HG03558 (cell line): Measurements from ENCODE around the gene WDR48.
A peak's percentile ranks its signal among the peaks of the same experiment; 100 is the strongest.

Experiments
- ATAC-seq: cut with Tn5 transposase; IDR thresholded peaks from one replicate; pipeline ENCODE4 v1.9.1; 2021; ENCODE audit warnings: moderate number of reproducible peaks; ENCODE audit not compliant: unreplicated experiment; ENCODE audit errors: extremely low read depth

The WDR48 gene

GRCh38 chr3:39099738-39100499 is 48.1 kb downstream of the WDR48 start:
- no peak for ATAC-seq

DNA sequence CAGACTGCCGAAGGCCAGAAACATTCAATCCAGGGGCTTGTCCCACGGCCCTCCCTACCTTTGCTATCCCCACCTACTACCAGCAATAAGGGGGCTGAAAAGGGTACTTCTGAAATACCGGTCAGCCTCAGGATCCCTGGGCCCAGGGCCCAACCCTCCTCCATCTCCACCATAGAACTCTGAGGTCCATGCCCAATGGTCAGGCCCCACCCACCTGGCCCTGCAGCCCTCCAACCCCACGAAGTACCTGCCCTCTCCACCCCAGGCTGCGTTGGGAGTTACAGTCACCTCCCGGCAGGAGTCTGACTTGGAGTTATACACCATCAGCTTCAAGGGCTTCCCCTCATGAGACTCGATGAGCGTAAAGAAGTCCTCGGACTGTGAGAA is 48.7 kb downstream of the WDR48 start:
- no peak for ATAC-seq

DNA sequence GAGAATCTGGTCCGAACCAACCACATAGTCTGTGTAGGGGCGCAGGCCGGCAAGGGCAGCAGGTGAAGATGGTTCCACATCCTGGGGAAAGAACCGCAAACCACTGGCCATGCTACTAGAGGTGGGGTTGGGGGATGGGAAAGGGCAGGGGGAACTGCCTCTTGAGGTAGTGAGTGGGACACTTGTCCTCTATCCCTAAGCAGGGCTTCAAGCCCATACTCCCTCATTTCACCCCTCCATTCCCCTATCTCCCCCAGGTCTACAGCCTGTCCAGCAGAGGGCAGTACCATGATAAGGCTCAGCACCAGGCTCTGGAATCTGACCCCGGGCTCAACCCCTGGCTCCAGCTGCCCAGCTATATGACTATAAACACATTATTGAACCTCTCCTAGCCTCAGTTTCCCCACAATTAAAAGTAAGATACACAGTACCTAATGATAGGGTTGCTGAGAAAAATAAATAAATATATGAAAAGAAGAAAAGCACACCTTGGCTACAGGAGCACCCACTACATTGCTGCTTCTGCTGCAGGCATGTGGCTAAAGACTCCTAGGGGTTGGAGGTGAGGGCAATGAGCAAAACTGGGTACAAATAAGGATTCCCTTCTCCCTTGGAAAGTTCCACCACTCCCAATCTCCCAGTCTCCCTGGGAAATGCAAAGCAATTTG is 49.3 kb downstream of the WDR48 start:
- ATAC-seq: no peak

- ATAC-seq: no peak
These were observed 50.9 kb downstream of the WDR48 start for GRCh38 chr3:39102504-39103323.

GRCh38 chr3:39103324-39103693 is 51.5 kb downstream of the WDR48 start:
- ATAC-seq: no peak

GRCh38 chr3:39103791-39104552 is 52.2 kb downstream of the WDR48 start:
- no peak for ATAC-seq

GRCh38 chr3:39104961-39105686 is 53.3 kb downstream of the WDR48 start:
- ATAC-seq: no peak

DNA sequence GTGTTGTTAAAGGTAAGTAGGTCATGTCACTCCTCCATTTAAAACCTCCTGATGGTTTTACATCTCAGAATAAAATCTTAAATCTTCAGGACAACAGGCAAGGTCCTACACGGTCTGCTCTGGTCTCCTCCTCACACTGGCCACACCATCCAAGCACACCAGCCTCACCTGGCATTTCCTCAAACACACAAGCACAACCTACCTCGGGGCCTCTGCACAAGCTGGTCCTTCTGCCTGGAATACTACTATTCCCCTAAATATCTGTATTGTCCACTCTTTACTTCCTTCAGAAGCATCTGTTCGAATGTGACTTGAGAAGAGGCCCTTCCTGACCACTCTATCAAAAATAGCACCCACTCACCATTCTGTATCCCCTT is 53.9 kb downstream of the WDR48 start:
- ATAC-seq: no peak

DNA sequence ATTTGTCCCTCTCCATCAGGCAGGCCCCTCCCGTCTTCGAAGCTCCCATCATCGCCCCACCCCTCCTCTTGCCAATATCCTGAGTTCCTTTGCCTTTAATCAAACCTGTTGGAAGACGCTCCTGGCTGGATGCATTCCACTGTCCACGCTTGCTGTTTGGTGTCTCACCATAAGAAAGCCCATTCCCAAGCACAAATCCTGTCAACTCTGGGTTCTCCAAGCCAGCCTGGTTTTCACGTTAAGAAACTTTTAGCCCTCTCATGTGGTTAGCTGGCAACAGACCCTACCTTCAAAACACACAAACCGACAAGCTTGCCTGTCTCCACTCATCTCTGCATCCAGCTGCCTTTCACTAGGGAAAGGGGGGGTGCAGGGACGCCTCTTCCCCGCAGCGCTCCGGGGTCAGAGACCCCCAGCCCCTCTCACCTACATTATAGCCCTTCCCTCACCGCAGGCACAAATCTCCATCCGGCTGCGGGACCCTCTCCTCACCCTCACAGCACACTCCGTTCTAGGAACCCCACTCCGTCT is 54.5 kb downstream of the WDR48 start:
- ATAC-seq: no peak

DNA sequence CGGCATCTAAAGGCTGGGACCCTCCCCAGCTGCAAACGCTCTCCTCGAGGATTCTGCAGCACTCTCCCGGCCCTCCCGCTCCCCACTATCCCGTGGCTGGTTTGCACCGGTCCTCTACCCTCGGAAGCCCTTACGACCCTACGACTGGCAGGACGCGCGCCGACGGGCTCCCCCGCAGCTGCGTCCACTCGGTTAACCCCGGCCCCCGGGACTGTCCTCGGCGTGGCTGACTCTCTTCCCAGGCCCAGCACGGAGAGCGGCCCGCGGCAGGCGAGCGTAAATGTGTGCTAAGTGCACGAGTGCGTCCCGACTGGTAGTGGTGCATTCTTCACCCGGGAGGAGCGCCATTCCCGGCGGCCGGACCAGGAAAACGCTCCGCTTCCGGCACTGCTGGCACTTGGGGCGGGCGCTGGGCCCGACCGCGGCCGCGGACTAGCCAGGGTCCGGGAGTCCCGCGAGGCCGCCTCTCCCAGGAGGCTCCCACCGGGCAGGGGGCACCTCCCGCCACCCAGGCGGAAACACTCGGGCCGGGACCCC is 55.1 kb downstream of the WDR48 start:
- peak; percentile 9 for ATAC-seq

DNA sequence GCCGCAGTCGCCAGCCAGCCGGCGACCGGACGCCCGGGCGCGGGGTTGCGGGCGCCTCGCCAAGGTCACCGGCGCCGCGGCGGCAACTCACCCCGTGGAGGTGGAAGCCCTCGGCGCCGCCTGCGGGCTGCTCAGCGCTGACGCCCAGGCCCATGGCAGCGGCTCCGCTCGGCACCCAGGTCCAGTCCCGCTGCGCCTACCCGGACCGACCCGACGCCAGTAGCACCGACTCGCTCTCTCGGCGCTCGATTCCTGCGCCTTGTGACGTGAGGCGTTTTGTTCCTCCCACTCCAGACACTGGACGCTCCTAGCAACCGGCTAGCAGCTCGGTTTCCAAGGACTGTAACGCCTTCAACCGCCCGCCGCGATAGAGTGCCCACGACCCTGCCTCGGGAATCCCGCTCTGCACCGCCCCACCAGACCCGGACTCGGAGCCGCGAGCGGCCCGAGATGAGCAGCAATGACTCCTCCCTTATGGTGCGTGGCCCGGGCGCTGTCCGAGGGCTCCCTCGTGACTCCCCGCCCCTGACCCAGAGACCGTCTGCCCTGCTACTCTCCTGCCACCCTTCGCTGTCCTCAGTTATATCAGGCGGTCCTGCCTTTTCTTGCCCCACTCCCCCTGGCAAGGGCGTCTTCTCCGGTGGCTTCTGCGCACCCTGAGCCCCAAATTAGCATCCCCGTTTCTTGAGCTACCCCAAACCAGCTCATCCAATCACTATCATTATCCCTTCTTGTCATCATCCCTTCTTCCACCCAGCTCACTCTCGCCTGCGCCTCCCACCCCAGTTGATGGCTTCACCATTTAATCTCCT is 55.8 kb downstream of the WDR48 start, which contains the start of the genes GORASP1 and TTC21A:
Gene GORASP1, minus strand, starts transcription at position 240 of the 812 bp plus-strand sequence. Its CDS starts 86 bp downstream, at position 154.
Gene TTC21A, plus strand, starts transcription at position 293 of the 812 bp plus-strand sequence. Its CDS starts 158 bp downstream, at position 451.
- peak; percentile 44 for ATAC-seq

DNA sequence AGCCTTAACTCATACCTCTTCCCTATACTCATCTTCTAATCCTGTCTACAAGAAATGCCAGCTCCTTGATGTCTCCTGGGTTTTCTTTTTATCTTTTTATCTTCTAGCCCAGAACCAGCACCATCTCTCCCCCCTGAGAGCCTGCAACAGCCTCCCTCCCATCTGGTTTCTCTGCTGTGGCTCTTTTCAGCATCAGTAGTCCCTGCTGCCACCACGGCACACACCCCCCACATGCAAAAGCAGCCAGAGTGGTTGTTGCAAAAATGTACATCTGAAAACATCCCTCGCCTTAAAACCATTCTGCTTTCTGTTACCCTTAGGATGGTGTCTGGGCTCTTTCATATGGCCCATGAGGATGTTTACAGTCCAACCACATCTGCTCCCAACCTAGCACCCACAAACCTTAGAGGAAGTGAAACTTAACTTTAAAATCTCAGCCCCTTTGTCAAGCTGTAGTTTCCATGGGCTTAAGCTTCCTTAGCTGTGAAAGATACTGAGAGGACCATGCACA is 56.4 kb downstream of the WDR48 start:
- peak; percentile 54 for ATAC-seq

- no peak for ATAC-seq
These were observed 57.3 kb downstream of the WDR48 start for GRCh38 chr3:39109086-39109485.

- ATAC-seq: no peak
These were observed 58.3 kb downstream of the WDR48 start for GRCh38 chr3:39110041-39110639.

- no peak for ATAC-seq
These were observed 60.3 kb downstream of the WDR48 start for GRCh38 chr3:39112113-39112512.

- ATAC-seq: no peak
These were observed 60.7 kb downstream of the WDR48 start for GRCh38 chr3:39112535-39112934.

GRCh38 chr3:39113291-39113690 is 61.5 kb downstream of the WDR48 start:
- no peak for ATAC-seq

DNA sequence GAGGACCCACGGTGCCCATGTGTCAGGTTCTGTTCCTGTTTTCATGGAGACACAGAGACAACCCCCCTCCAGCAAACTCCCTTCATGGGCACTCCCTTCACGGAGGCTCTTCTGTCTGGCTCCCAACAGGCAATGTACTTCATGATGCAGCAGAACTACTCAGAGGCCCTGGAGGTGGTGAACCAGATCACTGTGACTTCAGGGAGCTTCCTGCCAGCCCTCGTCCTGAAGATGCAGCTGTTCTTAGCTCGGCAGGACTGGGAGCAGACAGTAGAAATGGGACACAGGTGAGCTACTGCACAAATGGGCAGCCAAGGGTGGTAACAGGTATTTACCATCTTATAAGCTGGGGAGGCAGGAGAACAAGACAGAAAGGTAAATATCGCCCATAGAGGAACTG is 62.6 kb downstream of the WDR48 start:
- ATAC-seq: no peak
